HL-60 (cell line): ENCODE data around the gene TMC3.

Experiments used
- DNase-seq, 2 experiments: peaks; one replicate each; pipeline ENCODE4 v3.0.0-alpha.2; 2010 to 2020; ENCODE audit warnings: low read depth in 1 of 2, low spot score in 1 of 2
- H3K27ac ChIP-seq: fragments of 250-450 bp; sonication (Bioruptor Pico); replicated peaks from 2 replicates; pipeline ENCODE4 v1.5.1; 2020; ENCODE audit warnings: mild to moderate bottlenecking, moderate library complexity
- H3K27me3 ChIP-seq: fragments of 250-450 bp; sonication (Bioruptor Pico); 2 replicates; pipeline ENCODE4 v1.5.1; 2021; ENCODE audit warnings: mild to moderate bottlenecking, moderate library complexity; ENCODE audit not compliant: insufficient read depth, poor library complexity, severe bottlenecking
- H3K4me3 ChIP-seq: replicated peaks from 2 replicates; pipeline ENCODE4 v1.5.1; 2011; ENCODE audit warnings: mild to moderate bottlenecking, control low read depth, low read length; ENCODE audit not compliant: insufficient read depth
- CTCF ChIP-seq: IDR thresholded peaks from one replicate; pipeline ENCODE4 v1.5.1; 2011; ENCODE audit warnings: low read length, control low read depth, inconsistent platforms; ENCODE audit not compliant: insufficient read depth
- GABPA ChIP-seq: IDR thresholded peaks from 2 replicates; pipeline ENCODE4 v1.6.1; 2012; ENCODE audit warnings: low read depth
- POLR2AphosphoS5 ChIP-seq: IDR thresholded peaks from 2 replicates; pipeline ENCODE4 v1.6.1; 2012; ENCODE audit warnings: low read depth
- SPI1 ChIP-seq: IDR thresholded peaks from 2 replicates; pipeline ENCODE4 v1.6.1; 2012; ENCODE audit warnings: low read depth, mild to moderate bottlenecking, borderline replicate concordance
- TF ChIP-seq, protein P1 (sequence below): IDR thresholded peaks from 2 replicates; pipeline ENCODE4 v1.6.1; 2012; ENCODE audit warnings: low read depth; ENCODE audit not compliant: insufficient replicate concordance

TMC3 gene

DNA sequence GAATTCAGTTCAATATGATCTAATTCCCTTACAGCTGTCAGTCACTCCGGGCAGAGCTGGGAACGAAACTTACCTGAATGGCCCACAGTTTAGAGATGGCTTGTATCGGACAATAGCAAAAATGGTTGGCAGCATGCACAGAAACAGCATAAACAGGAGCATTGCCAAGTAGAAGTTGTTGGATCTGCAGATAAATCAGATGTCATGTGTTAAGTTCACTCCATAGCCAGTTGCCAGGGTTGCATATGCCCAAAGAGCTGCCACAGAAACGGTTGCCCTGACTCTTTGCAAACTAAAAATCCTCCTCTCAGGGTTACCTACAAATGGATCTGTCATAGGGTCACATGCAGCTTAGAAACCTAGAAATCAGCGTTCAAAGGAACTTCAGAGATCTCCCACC lies 34.7 kb downstream of the TMC3 start:
- H3K4me3 ChIP-seq: no peak overlapping the region
- H3K27ac ChIP-seq: no peak overlapping the region
- TF ChIP-seq, protein P1, sequence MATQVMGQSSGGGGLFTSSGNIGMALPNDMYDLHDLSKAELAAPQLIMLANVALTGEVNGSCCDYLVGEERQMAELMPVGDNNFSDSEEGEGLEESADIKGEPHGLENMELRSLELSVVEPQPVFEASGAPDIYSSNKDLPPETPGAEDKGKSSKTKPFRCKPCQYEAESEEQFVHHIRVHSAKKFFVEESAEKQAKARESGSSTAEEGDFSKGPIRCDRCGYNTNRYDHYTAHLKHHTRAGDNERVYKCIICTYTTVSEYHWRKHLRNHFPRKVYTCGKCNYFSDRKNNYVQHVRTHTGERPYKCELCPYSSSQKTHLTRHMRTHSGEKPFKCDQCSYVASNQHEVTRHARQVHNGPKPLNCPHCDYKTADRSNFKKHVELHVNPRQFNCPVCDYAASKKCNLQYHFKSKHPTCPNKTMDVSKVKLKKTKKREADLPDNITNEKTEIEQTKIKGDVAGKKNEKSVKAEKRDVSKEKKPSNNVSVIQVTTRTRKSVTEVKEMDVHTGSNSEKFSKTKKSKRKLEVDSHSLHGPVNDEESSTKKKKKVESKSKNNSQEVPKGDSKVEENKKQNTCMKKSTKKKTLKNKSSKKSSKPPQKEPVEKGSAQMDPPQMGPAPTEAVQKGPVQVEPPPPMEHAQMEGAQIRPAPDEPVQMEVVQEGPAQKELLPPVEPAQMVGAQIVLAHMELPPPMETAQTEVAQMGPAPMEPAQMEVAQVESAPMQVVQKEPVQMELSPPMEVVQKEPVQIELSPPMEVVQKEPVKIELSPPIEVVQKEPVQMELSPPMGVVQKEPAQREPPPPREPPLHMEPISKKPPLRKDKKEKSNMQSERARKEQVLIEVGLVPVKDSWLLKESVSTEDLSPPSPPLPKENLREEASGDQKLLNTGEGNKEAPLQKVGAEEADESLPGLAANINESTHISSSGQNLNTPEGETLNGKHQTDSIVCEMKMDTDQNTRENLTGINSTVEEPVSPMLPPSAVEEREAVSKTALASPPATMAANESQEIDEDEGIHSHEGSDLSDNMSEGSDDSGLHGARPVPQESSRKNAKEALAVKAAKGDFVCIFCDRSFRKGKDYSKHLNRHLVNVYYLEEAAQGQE: no peak
- TF ChIP-seq CTCF (no peak), GABPA (no peak), POLR2AphosphoS5 (no peak), SPI1 (no peak)
- no peak for DNase-seq
- H3K27me3 ChIP-seq: no peaks in the 10 kb centered on the region

- Histone ChIP-seq H3K27me3 (no peaks in the 10 kb centered on the region), H3K27ac (no peak overlapping the region), H3K4me3 (no peak overlapping the region)
- no peak for TF ChIP-seq GABPA
- no peak for DNase-seq
Observed at GRCh38 chr15:81338170-81339007, 35.6 kb downstream of the TMC3 start.

DNA sequence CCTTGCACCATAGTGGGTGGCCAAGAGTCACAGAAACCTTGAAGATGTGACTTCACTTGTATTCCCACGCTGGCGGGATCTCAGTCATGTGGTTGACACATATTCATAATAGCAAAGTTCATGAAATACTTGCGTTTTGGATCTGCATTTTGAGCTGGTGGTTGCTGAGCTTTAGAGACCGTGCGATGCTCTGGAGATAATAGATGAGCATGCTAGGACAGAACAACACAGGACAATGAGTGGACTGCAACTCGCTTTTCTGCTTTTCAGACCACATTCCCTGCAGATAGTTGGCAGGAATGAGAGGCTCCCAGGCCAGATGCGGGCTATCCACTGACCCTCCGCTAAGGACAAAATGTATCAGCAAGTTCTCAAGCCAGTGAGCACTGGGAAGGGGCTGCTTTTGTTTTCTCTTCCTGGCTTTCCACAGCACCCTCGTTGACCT lies 36.3 kb downstream of the TMC3 start:
- H3K27ac ChIP-seq: no peak overlapping the region
- TF ChIP-seq SPI1 (no peak), POLR2AphosphoS5 (no peak)
- H3K4me3 ChIP-seq: no peak overlapping the region
- no peaks in the 10 kb centered on the region for H3K27me3 ChIP-seq
- DNase-seq: no peak

GRCh38 chr15:81337241-81337640 lies 36.8 kb downstream of the TMC3 start:
- no peak for DNase-seq
- H3K27ac ChIP-seq: no peak overlapping the region

GRCh38 chr15:81336568-81336967 lies 37.4 kb downstream of the TMC3 start:
- no peak overlapping the region for H3K27ac ChIP-seq

More at GRCh38 chr15:81337241-81337640, 36.8 kb downstream of the TMC3 start:
- H3K27me3 ChIP-seq: no peaks in the 10 kb centered on the region
- TF ChIP-seq SPI1 (no peak), CTCF (no peak)
- H3K4me3 ChIP-seq: no peak overlapping the region

More at GRCh38 chr15:81336568-81336967, 37.4 kb downstream of the TMC3 start:
- Histone ChIP-seq H3K4me3 (no peak overlapping the region), H3K27me3 (no peaks in the 10 kb centered on the region)
- peak; percentile 22 for TF ChIP-seq CTCF
- no peak for TF ChIP-seq POLR2AphosphoS5
- TF ChIP-seq, protein P1: no peak
- TF ChIP-seq SPI1: no peak
- no peak for TF ChIP-seq GABPA
- peak in 1 of 2 experiments; percentile 39 for DNase-seq
